ENCODE measurements around the gene WDR4. TPM values are rescaled to one million over a fixed set of nuclear protein-coding genes. Genes with fewer than 3 reads are reported as not detected.

Gene WDR4
- total and polyA plus RNA-seq, 4 donors, result 2.5 to 13.9 (median 8.4) TPM

DNA sequence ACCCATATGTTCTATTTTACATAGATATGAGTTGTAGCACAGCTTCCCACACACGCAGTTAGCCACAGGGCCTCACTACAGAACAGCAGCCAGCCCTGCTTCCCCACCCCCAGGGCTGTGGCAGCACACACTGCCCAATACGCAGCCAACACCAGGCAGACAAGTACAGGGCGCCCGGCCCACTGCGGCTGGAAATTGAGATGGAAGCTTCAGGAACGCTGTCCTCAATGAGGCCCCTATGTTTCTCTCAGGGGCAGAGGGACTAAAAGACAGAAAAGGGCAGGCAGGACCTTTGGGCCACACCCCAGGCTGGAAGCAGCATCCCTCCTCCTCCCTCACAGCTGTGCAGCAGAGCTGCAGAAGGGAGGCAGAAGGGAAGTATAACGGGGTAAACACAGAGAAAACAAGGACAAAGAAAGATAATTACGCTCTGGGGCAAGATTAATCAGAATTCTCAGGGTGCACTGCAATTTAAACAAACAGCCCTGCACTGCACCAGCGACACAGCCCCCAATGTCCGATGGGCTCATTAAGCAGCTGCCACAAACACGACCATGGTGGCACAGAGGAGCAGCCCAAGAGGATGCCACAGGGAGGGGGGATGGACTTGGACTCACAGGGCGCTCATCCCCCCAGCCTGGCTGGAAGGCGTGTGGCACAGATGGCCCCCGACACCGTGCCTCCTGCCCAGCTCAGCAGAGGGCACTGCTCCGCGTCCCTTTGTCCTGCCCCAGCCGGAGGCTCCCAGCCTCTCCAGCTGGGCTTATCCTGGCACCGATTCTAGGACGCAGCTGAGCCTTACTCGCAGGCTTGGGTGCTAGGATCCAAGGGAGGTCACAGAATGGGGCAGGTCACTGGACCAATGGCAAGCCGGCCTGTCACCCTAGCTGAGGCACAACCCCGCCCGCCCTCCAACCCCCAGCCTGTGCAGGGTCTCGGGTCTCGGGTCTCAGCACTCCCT lies 14.2 kb downstream of the WDR4 start:
- peak; percentile 6 for ATAC-seq (ENCODE audit: low FRiP score)
- intact Hi-C loops (cut with DNase I), result no loop called here

DNA sequence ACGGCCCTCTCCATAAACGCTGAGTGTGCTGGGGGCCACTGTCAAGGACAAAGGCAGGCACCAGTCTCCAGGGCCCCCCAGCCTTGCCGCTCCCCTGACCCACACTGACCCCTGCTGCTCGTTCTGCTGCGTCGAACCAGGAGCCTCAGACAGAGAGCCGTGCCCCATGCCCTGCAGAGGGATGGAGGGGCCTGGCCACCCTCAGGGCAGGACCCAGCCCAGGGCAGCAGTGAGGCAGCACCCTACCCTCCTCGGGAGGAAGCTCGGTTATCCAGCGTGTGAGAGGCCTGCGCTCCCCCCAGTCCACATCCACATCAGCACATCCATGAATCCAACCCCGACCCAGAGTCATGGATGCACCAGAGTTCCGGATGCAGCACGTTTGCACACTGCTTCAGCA lies 15.1 kb downstream of the WDR4 start:
- Histone ChIP-seq H3K36me3 (ENCODE audit: control insufficient read depth in 1 of 2, insufficient read depth in 2 of 2, low read length in 1 of 2) (peaks cover 0 to 3% of the 10 kb centered on the region in 2 donors), H3K9me3 (ENCODE audit: control insufficient read depth, low read length) (no peaks in the 10 kb centered on the region), H3K27ac (ENCODE audit: low read depth in 1 of 2, low read length in 2 of 2) (no peak overlapping the region), H3K4me1 (ENCODE audit: control insufficient read depth in 1 of 2, insufficient read depth in 2 of 2, low read length in 2 of 2) (no peaks in the 10 kb centered on the region), H3K4me3 (ENCODE audit: low read length in 2 of 2) (no peak overlapping the region), H3K27me3 (ENCODE audit: control insufficient read depth in 1 of 2, insufficient read depth in 2 of 2, low read length in 1 of 2) (no peaks in the 10 kb centered on the region)
- WGBS, 2 donors, result 91% methylated on average over 14 of the region's 14 CpGs
- DNase-seq, result no peak
- intact Hi-C loops (cut with DNase I), result no loop called here
- no peak for ATAC-seq (ENCODE audit: low FRiP score)

More for the DNA sequence above, 14.2 kb downstream of the WDR4 start:
- DNase-seq, result no peak
- Histone ChIP-seq H3K4me3 (ENCODE audit: low read length in 2 of 2) (no peak overlapping the region), H3K9me3 (ENCODE audit: control insufficient read depth, low read length) (no peaks in the 10 kb centered on the region), H3K27me3 (ENCODE audit: control insufficient read depth in 1 of 2, insufficient read depth in 2 of 2, low read length in 1 of 2) (no peaks in the 10 kb centered on the region), H3K4me1 (ENCODE audit: control insufficient read depth in 1 of 2, insufficient read depth in 2 of 2, low read length in 2 of 2) (no peaks in the 10 kb centered on the region), H3K36me3 (ENCODE audit: control insufficient read depth in 1 of 2, insufficient read depth in 2 of 2, low read length in 1 of 2) (peaks cover 0 to 3% of the 10 kb centered on the region in 2 donors), H3K27ac (ENCODE audit: low read depth in 1 of 2, low read length in 2 of 2) (no peak overlapping the region)
- 89% methylated on average over 26 of the region's 26 CpGs for WGBS, 2 donors

GRCh38 chr21:42863504-42863870 lies 15.9 kb downstream of the WDR4 start:
- no peak for DNase-seq
- H3K36me3 ChIP-seq (ENCODE audit: control insufficient read depth in 1 of 2, insufficient read depth in 2 of 2, low read length in 1 of 2), result peaks cover 0 to 3% of the 10 kb centered on the region in 2 donors
- 79 to 88% methylated on average over 13 of the region's 13 CpGs for WGBS, 2 donors
- ATAC-seq (ENCODE audit: low FRiP score), result no peak
- H3K27me3 ChIP-seq (ENCODE audit: control insufficient read depth in 1 of 2, insufficient read depth in 2 of 2, low read length in 1 of 2), result no peaks in the 10 kb centered on the region
- H3K4me1 ChIP-seq (ENCODE audit: control insufficient read depth in 1 of 2, insufficient read depth in 2 of 2, low read length in 2 of 2), result no peaks in the 10 kb centered on the region
- intact Hi-C loops (cut with DNase I), result no loop called here
- H3K27ac ChIP-seq (ENCODE audit: low read depth in 1 of 2, low read length in 2 of 2), result no peak overlapping the region
- H3K4me3 ChIP-seq (ENCODE audit: low read length in 2 of 2), result no peak overlapping the region
- H3K9me3 ChIP-seq (ENCODE audit: control insufficient read depth, low read length), result no peaks in the 10 kb centered on the region

DNA sequence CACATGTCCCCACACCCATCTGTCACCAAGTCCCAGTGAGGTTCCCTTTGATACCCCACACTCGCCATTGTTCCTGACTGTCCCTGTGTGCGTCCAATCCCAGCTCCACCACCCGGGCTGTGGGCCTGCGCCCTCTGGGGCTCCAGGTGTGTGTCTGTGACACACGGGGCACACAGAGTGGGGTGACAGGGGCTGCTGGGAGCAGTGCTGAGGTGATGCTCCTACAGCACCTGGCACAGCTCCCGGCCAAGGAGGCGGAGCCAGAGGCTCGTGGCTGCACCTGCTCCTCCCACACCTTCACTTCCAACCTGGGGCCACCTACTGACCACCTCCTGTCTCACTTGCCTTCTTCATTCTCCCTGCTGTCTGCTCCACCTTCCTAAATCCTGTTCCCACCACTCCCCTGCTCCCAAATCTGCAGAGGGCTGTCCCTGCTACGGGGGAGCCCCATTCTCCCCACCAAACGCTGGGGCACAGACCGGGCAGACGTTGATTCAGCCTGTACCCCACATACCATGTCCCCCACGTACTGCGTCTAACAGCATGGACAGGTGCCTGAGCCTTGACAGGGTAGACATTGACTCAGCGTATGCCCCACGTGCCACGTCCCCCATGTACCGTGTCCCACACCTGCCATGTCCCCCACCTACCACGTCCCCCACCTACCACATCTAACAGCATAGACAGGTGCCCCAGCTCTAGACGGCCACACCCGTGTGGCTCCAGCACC lies 16.4 kb downstream of the WDR4 start:
- H3K4me1 ChIP-seq (ENCODE audit: control insufficient read depth in 1 of 2, insufficient read depth in 2 of 2, low read length in 2 of 2), result no peaks in the 10 kb centered on the region
- H3K27me3 ChIP-seq (ENCODE audit: control insufficient read depth in 1 of 2, insufficient read depth in 2 of 2, low read length in 1 of 2), result no peaks in the 10 kb centered on the region
- no peak overlapping the region for H3K27ac ChIP-seq (ENCODE audit: low read depth in 1 of 2, low read length in 2 of 2)
- no peak overlapping the region for H3K4me3 ChIP-seq (ENCODE audit: low read length in 2 of 2)
- H3K36me3 ChIP-seq (ENCODE audit: control insufficient read depth in 1 of 2, insufficient read depth in 2 of 2, low read length in 1 of 2), result peaks cover 0 to 5% of the 10 kb centered on the region in 2 donors
- H3K9me3 ChIP-seq (ENCODE audit: control insufficient read depth, low read length), result no peaks in the 10 kb centered on the region
- ATAC-seq (ENCODE audit: low FRiP score) (no peak), DNase-seq (no peak)
- WGBS, 2 donors, result 92% methylated on average over 20 to 21 of the region's 21 CpGs
- intact Hi-C loops (cut with DNase I), result no loop called here

DNA sequence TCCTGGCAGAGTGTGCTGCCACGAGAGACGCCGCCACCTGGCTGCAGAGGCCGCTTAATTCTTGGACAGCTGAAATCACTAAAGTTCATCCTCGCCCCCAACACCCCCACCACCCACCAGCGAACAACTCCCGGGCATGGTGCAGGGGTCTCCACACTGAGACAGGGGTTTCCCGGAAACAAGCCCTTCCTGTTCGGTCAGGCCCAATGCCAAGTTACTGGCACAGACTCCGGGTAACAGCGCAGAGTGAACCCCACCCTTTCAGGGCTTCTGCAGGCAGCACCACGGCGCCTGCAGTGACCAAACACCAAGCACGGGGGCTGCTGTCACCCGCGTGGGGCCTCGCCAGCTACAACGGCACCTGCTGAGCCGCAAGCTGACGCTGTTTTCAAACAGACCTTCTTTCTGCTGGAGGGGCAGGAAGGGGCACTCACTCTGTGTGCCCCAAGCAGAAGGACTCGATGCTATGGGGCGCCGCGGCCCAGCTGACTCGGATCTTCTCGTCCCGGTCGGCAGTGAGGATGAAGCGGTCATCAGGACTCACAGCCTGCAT lies 17.4 kb downstream of the WDR4 start:
- peaks cover 0 to 5% of the 10 kb centered on the region in 2 donors for H3K36me3 ChIP-seq (ENCODE audit: control insufficient read depth in 1 of 2, insufficient read depth in 2 of 2, low read length in 1 of 2)
- H3K9me3 ChIP-seq (ENCODE audit: control insufficient read depth, low read length), result no peaks in the 10 kb centered on the region
- no peak for ATAC-seq (ENCODE audit: low FRiP score)
- WGBS, 2 donors, result 90 to 91% methylated on average over 29 of the region's 29 CpGs
- DNase-seq, result no peak
- no peak overlapping the region for H3K4me3 ChIP-seq (ENCODE audit: low read length in 2 of 2)
- H3K27ac ChIP-seq (ENCODE audit: low read depth in 1 of 2, low read length in 2 of 2), result no peak overlapping the region
- no peaks in the 10 kb centered on the region for H3K4me1 ChIP-seq (ENCODE audit: control insufficient read depth in 1 of 2, insufficient read depth in 2 of 2, low read length in 2 of 2)
- intact Hi-C loops (cut with DNase I), result no loop called here
- H3K27me3 ChIP-seq (ENCODE audit: control insufficient read depth in 1 of 2, insufficient read depth in 2 of 2, low read length in 1 of 2), result no peaks in the 10 kb centered on the region

DNA sequence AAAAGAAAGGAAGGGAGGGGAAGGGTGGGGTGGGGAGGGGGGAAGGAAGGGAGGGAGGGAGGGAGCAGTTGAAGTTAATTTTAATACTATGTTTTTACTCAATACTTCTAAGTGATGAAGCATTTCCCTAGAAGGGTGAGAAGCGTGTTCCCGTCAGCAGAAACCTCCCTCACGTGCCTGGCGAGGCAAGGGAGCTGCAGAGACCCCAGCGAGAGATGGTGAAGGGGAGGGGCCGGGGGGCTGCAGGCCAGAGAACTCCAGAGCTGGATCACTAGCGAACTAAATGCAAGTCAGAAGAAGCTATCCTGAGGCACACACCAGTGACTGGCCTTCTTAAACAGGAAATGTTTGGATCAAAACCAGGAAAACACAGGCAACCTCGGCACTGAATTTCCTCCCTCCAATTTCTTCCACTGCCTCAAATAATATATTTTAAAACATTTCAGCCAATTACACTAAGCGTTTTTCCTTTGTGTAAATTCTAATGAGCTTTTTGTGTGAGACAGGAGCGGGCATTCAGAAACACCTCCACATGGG lies 18.0 kb downstream of the WDR4 start:
- no peaks in the 10 kb centered on the region for H3K9me3 ChIP-seq (ENCODE audit: control insufficient read depth, low read length)
- no peak overlapping the region for H3K27ac ChIP-seq (ENCODE audit: low read depth in 1 of 2, low read length in 2 of 2)
- H3K27me3 ChIP-seq (ENCODE audit: control insufficient read depth in 1 of 2, insufficient read depth in 2 of 2, low read length in 1 of 2), result no peaks in the 10 kb centered on the region
- 88 to 90% methylated on average over 10 of the region's 10 CpGs for WGBS, 2 donors
- H3K36me3 ChIP-seq (ENCODE audit: control insufficient read depth in 1 of 2, insufficient read depth in 2 of 2, low read length in 1 of 2), result peaks cover 0 to 5% of the 10 kb centered on the region in 2 donors
- H3K4me3 ChIP-seq (ENCODE audit: low read length in 2 of 2), result no peak overlapping the region
- intact Hi-C loops (cut with DNase I), result no loop called here
- no peaks in the 10 kb centered on the region for H3K4me1 ChIP-seq (ENCODE audit: control insufficient read depth in 1 of 2, insufficient read depth in 2 of 2, low read length in 2 of 2)
- DNase-seq (no peak), ATAC-seq (ENCODE audit: low FRiP score) (no peak)

DNA sequence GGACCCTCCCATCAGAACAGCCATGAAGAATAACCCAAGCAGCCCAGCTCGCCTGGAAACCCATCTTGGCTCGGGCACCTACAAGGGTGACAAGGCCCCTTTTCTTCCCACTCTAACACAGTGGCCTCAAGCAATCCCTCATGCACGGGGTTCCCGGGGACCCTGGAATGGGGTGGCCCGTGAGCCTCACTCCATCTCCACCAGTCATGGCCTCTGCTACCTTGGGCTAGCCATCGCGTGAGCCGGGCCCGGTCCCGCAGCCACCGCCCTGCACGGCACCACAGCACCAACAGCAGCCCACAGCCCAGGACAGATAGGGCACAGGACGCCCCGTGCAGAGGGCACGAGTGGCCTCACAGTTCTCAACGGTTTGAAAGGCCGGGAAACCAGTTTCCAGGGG lies 19.0 kb downstream of the WDR4 start:
- peaks cover 0 to 12% of the 10 kb centered on the region in 2 donors for H3K36me3 ChIP-seq (ENCODE audit: control insufficient read depth in 1 of 2, insufficient read depth in 2 of 2, low read length in 1 of 2)
- intact Hi-C loops (cut with DNase I), result no loop called here
- 95 to 96% methylated on average over 17 of the region's 17 CpGs for WGBS, 2 donors
- no peaks in the 10 kb centered on the region for H3K9me3 ChIP-seq (ENCODE audit: control insufficient read depth, low read length)
- no peak overlapping the region for H3K4me3 ChIP-seq (ENCODE audit: low read length in 2 of 2)
- DNase-seq, result no peak
- no peak for ATAC-seq (ENCODE audit: low FRiP score)
- H3K27me3 ChIP-seq (ENCODE audit: control insufficient read depth in 1 of 2, insufficient read depth in 2 of 2, low read length in 1 of 2), result no peaks in the 10 kb centered on the region
- no peak overlapping the region for H3K27ac ChIP-seq (ENCODE audit: low read depth in 1 of 2, low read length in 2 of 2)
- no peaks in the 10 kb centered on the region for H3K4me1 ChIP-seq (ENCODE audit: control insufficient read depth in 1 of 2, insufficient read depth in 2 of 2, low read length in 2 of 2)

DNA sequence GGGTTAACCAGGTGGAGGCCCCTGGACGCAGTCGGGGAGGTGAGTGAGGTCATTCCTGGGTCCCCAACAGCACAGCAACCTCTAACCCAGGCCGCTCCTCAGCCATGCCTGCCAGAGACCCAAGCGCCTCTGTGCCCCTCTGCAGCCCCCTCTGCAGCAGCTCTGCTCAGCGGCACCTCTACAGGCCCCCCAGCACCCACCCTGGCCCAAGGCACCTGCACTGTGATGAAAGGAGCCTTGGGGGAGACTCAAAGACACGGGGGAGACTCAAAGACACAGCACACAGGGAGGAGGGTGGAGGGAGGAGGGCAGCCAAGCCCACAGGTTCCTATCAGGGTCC lies 19.5 kb downstream of the WDR4 start:
- H3K4me3 ChIP-seq (ENCODE audit: low read length in 2 of 2), result no peak overlapping the region
- DNase-seq, result no peak
- WGBS, 2 donors, result 91 to 95% methylated on average over 5 to 6 of the region's 6 CpGs
- intact Hi-C loops (cut with DNase I), result no loop called here
- H3K36me3 ChIP-seq (ENCODE audit: control insufficient read depth in 1 of 2, insufficient read depth in 2 of 2, low read length in 1 of 2), result peaks cover 0 to 14% of the 10 kb centered on the region in 2 donors
- no peak overlapping the region for H3K27ac ChIP-seq (ENCODE audit: low read depth in 1 of 2, low read length in 2 of 2)
- no peaks in the 10 kb centered on the region for H3K4me1 ChIP-seq (ENCODE audit: control insufficient read depth in 1 of 2, insufficient read depth in 2 of 2, low read length in 2 of 2)
- no peaks in the 10 kb centered on the region for H3K27me3 ChIP-seq (ENCODE audit: control insufficient read depth in 1 of 2, insufficient read depth in 2 of 2, low read length in 1 of 2)
- ATAC-seq (ENCODE audit: low FRiP score), result no peak
- H3K9me3 ChIP-seq (ENCODE audit: control insufficient read depth, low read length), result no peaks in the 10 kb centered on the region
